SK-N-SH treated with all-trans-retinoic acid at 6 μM for 48 hours (cell line): ENCODE results near the gene MEI4.

ENCODE experiments used
- BACH2 ChIP-seq: fragments of 250-450 bp; sonication (Bioruptor Pico); IDR thresholded peaks from 2 replicates; pipeline ENCODE4 v1.9.0; 2021; ENCODE audit warnings: mild to moderate bottlenecking, borderline replicate concordance
- CSDC2 ChIP-seq: fragments of 250-450 bp; sonication (Bioruptor Pico); IDR thresholded peaks from 2 replicates; pipeline ENCODE4 v1.5.0; 2020; ENCODE audit warnings: mild to moderate bottlenecking, moderate library complexity
- ZFP30 ChIP-seq: fragments of 450-650 bp; formaldehyde crosslinking; IDR thresholded peaks from 2 replicates; pipeline ENCODE4 v1.5.0; 2022; ENCODE audit warnings: mild to moderate bottlenecking, moderate library complexity
- ZNF70 ChIP-seq: fragments of 450-650 bp; formaldehyde crosslinking; IDR thresholded peaks from 2 replicates; pipeline ENCODE4 v1.5.0; 2020; ENCODE audit warnings: mild to moderate bottlenecking, moderate library complexity
- TF ChIP-seq, protein P1 (sequence below): fragments of 250-450 bp; sonication (Bioruptor Pico); IDR thresholded peaks from 2 replicates; pipeline ENCODE4 v1.5.1; 2020; ENCODE audit warnings: low read depth, mild to moderate bottlenecking, moderate library complexity
- TF ChIP-seq, protein P2 (sequence below): fragments of 250-450 bp; sonication (Bioruptor Pico); IDR thresholded peaks from 2 replicates; pipeline ENCODE4 v1.5.1; 2021; ENCODE audit warnings: mild to moderate bottlenecking, moderate library complexity
- TF ChIP-seq, protein P3 (sequence below): fragments of 250-450 bp; sonication (Bioruptor Pico); IDR thresholded peaks from 2 replicates; pipeline ENCODE4 v1.8.0; 2020; ENCODE audit warnings: mild to moderate bottlenecking, moderate library complexity, borderline replicate concordance

DNA sequence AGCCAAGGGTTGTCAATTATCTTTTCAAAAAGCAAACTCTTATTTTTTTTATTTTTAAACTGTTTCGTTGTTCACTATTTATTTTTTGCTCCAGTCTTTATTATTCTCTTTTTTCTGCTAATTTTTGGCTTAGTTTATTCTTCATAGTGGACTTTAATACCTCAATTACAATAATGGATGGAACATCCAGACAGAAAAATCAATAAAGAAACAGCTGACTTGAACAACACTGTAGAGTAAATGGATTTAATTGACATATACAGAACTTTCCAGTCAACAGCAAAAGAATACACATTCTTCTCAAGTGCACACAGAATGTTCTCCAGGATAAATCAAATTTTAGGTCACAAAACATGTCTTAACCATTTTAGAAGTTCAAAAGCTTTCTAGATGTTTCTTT, 111.5 kb downstream of the MEI4 start:
- TF ChIP-seq ZFP30 (no peak), CSDC2 (CRISPR knock-in tag) (no peak), ZNF70 (CRISPR knock-in tag) (no peak), BACH2 (no peak)
- TF ChIP-seq, protein P1, sequence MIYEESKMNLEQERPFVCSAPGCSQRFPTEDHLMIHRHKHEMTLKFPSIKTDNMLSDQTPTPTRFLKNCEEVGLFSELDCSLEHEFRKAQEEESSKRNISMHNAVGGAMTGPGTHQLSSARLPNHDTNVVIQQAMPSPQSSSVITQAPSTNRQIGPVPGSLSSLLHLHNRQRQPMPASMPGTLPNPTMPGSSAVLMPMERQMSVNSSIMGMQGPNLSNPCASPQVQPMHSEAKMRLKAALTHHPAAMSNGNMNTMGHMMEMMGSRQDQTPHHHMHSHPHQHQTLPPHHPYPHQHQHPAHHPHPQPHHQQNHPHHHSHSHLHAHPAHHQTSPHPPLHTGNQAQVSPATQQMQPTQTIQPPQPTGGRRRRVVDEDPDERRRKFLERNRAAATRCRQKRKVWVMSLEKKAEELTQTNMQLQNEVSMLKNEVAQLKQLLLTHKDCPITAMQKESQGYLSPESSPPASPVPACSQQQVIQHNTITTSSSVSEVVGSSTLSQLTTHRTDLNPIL (CRISPR knock-in tag), result no peak
- TF ChIP-seq, protein P2, sequence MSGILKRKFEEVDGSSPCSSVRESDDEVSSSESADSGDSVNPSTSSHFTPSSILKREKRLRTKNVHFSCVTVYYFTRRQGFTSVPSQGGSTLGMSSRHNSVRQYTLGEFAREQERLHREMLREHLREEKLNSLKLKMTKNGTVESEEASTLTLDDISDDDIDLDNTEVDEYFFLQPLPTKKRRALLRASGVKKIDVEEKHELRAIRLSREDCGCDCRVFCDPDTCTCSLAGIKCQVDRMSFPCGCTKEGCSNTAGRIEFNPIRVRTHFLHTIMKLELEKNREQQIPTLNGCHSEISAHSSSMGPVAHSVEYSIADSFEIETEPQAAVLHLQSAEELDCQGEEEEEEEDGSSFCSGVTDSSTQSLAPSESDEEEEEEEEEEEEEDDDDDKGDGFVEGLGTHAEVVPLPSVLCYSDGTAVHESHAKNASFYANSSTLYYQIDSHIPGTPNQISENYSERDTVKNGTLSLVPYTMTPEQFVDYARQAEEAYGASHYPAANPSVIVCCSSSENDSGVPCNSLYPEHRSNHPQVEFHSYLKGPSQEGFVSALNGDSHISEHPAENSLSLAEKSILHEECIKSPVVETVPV, result no peak
- TF ChIP-seq, protein P3, sequence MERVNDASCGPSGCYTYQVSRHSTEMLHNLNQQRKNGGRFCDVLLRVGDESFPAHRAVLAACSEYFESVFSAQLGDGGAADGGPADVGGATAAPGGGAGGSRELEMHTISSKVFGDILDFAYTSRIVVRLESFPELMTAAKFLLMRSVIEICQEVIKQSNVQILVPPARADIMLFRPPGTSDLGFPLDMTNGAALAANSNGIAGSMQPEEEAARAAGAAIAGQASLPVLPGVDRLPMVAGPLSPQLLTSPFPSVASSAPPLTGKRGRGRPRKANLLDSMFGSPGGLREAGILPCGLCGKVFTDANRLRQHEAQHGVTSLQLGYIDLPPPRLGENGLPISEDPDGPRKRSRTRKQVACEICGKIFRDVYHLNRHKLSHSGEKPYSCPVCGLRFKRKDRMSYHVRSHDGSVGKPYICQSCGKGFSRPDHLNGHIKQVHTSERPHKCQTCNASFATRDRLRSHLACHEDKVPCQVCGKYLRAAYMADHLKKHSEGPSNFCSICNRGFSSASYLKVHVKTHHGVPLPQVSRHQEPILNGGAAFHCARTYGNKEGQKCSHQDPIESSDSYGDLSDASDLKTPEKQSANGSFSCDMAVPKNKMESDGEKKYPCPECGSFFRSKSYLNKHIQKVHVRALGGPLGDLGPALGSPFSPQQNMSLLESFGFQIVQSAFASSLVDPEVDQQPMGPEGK (CRISPR knock-in tag), result no peak
